Lower leg skin (tissue), 4 donors: ENCODE data around the gene KATNAL2. TPM values are rescaled to one million over a fixed set of nuclear protein-coding genes. Genes with fewer than 3 reads are reported as not detected.

Experiments used
- DNase-seq, 2 donors: peaks; one replicate each; pipeline ENCODE4 v3.0.0-alpha.2; 2019; ENCODE audit warnings: low spot score in 2 of 2
- H3K4me3 ChIP-seq: fragments of 200-600 bp; sonication (generic); 2 replicates; pipeline ENCODE4 v1.5.1; 2017; ENCODE audit warnings: mild to moderate bottlenecking, low read depth; ENCODE audit not compliant: poor library complexity, severe bottlenecking
- POLR2A ChIP-seq, 2 donors: fragments of 450-650 bp; IDR thresholded peaks; one replicate each; pipeline ENCODE4 v1.6.1; 2016 to 2017; ENCODE audit warnings: antibody characterized with exemption in 2 of 2, mild to moderate bottlenecking in 1 of 2, moderate library complexity in 1 of 2
- WGBS, 2 donors: methylation state at CpG; one replicate each; pipeline ENCODE4 v1.1.5; 2018; 5-methylcytosine and 5-hydroxymethylcytosine counted together
- intact Hi-C: fragments of 100-400 bp; cut with DNase I; formaldehyde crosslinking; loops from one replicate; pipeline ENCODE4 v1.15.0; 2023; ENCODE audit warnings: low total_unique reads
- total RNA-seq, 4 donors: library from RNA; depleted of rRNA; stranded (reverse); fragments of >200 nt; gene quantifications; one replicate each; pipeline ENCODE4 v1.1.0, GENCODE V29; 2016
- TF ChIP-seq, protein P1 (sequence below), 3 donors: fragments of 450-650 bp; IDR thresholded peaks; one replicate each; pipeline ENCODE4 v1.5.1; 2016; ENCODE audit warnings: antibody characterized with exemption in 3 of 3, mild to moderate bottlenecking in 3 of 3, moderate library complexity in 2 of 3

KATNAL2 gene
- total RNA-seq, 4 donors from 2014 or later: 1.1 to 5.6 (median 4.5) TPM

DNA sequence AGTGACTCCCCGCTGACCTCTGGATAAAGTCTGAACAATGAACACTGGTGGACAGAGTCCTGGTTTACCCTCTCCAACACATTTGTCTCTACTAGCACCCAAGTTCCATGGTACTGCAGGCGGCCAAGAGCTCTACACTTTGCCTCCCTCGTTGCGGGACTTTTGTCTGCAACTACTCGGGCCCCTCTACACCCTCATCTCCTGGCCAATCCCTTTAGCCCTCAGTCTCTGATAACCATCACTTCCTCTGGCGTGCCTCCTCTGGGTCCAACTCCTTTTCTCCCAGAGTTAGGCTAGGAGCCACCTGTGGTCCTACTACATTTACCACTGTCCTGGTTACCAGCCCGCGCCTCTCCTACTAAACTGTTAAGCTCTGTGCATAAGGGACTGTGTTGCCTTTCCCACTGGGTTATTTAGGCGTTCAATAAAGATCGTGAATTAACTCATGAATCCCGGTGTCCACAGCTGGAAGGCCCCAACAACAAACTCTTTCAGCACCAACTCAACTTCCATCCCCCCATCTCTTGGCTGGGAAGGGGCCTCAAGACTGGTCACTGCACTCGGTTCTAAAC, 232.1 kb downstream of the KATNAL2 start:
- TF ChIP-seq, protein P1, sequence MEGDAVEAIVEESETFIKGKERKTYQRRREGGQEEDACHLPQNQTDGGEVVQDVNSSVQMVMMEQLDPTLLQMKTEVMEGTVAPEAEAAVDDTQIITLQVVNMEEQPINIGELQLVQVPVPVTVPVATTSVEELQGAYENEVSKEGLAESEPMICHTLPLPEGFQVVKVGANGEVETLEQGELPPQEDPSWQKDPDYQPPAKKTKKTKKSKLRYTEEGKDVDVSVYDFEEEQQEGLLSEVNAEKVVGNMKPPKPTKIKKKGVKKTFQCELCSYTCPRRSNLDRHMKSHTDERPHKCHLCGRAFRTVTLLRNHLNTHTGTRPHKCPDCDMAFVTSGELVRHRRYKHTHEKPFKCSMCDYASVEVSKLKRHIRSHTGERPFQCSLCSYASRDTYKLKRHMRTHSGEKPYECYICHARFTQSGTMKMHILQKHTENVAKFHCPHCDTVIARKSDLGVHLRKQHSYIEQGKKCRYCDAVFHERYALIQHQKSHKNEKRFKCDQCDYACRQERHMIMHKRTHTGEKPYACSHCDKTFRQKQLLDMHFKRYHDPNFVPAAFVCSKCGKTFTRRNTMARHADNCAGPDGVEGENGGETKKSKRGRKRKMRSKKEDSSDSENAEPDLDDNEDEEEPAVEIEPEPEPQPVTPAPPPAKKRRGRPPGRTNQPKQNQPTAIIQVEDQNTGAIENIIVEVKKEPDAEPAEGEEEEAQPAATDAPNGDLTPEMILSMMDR (IDR thresholded peaks at IDR 0.05): no peak
- TF ChIP-seq POLR2A (IDR thresholded peaks at IDR 0.05): no peak
- DNase-seq: no peak
- intact Hi-C loops: no loop called here
- 25 to 30% methylated on average over 12 of the region's 12 CpGs for WGBS, 2 donors
- H3K4me3 ChIP-seq: peak overlapping the region; percentile 66

DNA sequence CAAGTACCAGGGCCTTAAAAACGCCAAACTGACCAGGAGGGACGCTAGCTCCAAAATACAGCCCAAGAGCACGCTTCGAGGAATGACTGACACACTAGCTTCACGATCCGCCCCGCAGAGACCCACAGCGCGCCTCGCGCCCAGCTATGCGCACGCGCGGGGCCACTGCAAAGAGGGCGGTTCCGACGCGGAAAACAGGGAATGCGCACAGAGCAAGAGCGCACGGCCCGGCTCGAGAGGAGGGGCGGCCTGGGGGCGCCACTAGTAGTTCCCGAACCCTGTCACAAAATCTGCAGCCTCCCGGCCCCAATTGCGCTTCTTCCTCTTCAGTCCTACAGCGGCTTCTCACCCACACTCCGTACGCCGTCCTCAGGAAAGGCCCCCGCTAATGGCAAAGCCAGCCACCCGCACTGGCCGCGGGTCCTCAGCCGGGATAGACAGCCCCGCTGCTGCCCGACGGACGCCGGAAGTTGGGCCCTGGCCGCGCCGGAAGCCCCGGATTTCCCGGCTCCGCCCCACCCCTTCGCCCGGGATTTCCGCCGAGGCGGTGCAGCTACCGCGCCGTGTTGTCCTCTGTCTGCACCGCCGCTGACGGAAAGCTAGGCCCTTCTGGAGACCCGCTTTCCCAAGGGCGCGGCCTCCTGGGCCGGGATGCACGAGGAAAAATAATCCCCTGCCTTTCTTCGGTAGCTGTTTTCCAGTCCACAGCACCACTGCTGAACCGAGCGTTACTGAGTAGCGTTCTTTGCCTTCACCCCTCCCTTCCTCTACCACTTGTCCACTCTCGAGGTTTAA, 232.8 kb downstream of the KATNAL2 start, which contains the start of gene HDHD2:
Gene HDHD2, minus strand, starts transcription at position 472 of the 795 bp plus-strand sequence. CDS start 14,061 bp downstream, outside the sequence.
- no peak for TF ChIP-seq POLR2A (IDR thresholded peaks at IDR 0.05)
- TF ChIP-seq, protein P1 (IDR thresholded peaks at IDR 0.05): no peak
- H3K4me3 ChIP-seq: peak within 1 kb of the TSS; percentile 66
- intact Hi-C loops: no loop called here
- DNase-seq: peak; percentile 65 to 95
- WGBS, 2 donors: 0% methylated on average over 64 to 65 of the region's 70 CpGs

DNA sequence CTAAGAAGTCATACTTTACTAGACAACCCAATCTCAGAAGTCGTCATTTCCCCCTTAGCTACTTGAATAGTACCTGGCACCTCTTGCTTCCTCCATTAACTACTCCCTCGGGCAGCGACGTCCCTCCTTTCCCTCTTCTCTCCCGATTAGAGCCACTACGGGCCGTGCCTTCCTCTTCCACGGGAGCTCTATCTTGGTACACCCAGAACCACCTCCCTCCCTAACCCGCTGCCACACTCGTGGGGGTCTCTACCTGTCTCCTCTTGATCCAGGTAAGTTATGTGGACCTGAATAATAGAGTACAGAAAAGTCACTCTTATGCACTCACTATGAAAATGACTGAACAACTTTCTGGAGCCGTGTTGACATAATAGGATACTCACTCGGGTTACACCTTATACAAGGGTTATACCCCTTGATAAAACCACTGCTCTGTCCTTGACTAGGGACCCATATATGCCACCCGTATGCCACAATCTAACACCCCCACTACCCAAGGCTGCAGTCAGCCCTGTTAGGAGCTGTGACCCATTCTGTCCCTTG, 233.5 kb downstream of the KATNAL2 start:
- intact Hi-C loops: no loop called here
- TF ChIP-seq, protein P1 (IDR thresholded peaks at IDR 0.05): no peak
- TF ChIP-seq POLR2A (IDR thresholded peaks at IDR 0.05): no peak
- 5 to 6% methylated on average over 13 of the region's 13 CpGs for WGBS, 2 donors
- peak overlapping the region; percentile 66 for H3K4me3 ChIP-seq
- peak in 1 of 2 donors; percentile 16 for DNase-seq

GRCh38 chr18:47151439-47151838, 234.0 kb downstream of the KATNAL2 start:
- no peak for DNase-seq
- intact Hi-C loops: no loop called here
- H3K4me3 ChIP-seq: no peak overlapping the region
- TF ChIP-seq POLR2A (IDR thresholded peaks at IDR 0.05): no peak
- TF ChIP-seq, protein P1 (IDR thresholded peaks at IDR 0.05): no peak

Other genes starting within 250 kb of the KATNAL2 start
- not detected for gene ST8SIA5, start 160.5 kb upstream of the KATNAL2 start, total RNA-seq
- 10 to 100 TPM in 2 of 4 donors, 1 to 10 TPM in 2; 6.3 to 12.7 (median 10.6) TPM for gene PIAS2, start 95 bp upstream of the KATNAL2 start, total RNA-seq
- not detected for gene ELOA2, start 118.0 kb downstream of the KATNAL2 start, total RNA-seq
- gene HDHD2, start 232.9 kb downstream of the KATNAL2 start, total RNA-seq: 10 to 100 TPM; 12.9 to 30.0 (median 15.9) TPM